GM10248 (cell line): ENCODE results near the gene NRG2.

Experiments
- CTCF ChIA-PET: fragments of 300-600 bp; sonication (Branson Sonifier 250); formaldehyde crosslinking; extraction: SDS; loops from one replicate; lab custom pipeline; 2021; ENCODE audit warnings: antibody characterized with exemption; lab: Yijun Ruan, JAX
- POLR2A ChIA-PET: fragments of 350-650 bp; sonication (Branson Sonifier 250); formaldehyde crosslinking; extraction: SDS; loops from one replicate; lab custom pipeline; 2020; ENCODE audit warnings: antibody characterized with exemption; lab: Yijun Ruan, JAX
- DNase-seq: peaks from one replicate; pipeline ENCODE4 v3.0.0; 2012; ENCODE audit errors: extremely low spot score
- TF ChIP-seq, protein P1 (sequence below): IDR thresholded peaks from 2 replicates; pipeline ENCODE4 v1.5.1; 2012; ENCODE audit warnings: mild to moderate bottlenecking, low read depth; ENCODE audit errors: extremely low read depth, missing control alignments, control extremely low read depth

The NRG2 gene

DNA sequence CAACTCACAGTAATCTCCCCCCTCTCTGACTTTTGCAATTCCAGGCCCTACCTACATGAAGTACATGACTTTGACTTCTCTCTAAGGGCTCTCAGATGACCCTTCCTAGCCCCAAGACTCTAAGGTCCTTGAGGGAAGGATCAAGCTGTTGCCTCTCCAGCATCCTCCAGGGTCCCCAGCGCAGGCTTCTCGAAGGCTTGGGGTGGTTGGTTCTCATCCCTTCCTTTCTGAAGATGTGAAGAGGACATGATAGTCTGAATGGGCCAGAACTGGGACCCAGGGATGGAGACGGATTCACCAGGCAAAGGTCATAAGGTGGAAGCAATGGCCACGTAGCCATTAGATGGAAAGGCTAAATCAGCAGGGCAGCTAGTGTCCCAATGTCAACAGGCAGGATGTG, 86.8 kb downstream of the NRG2 start:
- ChIA-PET CTCF (interaction anchor here (0.9 to 15.4 kb wide), 9 partner anchors 8 to 399 kb away, joined by 3 to 259 read pairs (median 3); no protein-coding TSS in a partner anchor), POLR2A (interaction anchor here (0.5 kb wide), 1 partner anchor 1950 kb away, joined by 4 read pairs; no protein-coding TSS in a partner anchor)
- no peak for DNase-seq
- TF ChIP-seq, protein P1, sequence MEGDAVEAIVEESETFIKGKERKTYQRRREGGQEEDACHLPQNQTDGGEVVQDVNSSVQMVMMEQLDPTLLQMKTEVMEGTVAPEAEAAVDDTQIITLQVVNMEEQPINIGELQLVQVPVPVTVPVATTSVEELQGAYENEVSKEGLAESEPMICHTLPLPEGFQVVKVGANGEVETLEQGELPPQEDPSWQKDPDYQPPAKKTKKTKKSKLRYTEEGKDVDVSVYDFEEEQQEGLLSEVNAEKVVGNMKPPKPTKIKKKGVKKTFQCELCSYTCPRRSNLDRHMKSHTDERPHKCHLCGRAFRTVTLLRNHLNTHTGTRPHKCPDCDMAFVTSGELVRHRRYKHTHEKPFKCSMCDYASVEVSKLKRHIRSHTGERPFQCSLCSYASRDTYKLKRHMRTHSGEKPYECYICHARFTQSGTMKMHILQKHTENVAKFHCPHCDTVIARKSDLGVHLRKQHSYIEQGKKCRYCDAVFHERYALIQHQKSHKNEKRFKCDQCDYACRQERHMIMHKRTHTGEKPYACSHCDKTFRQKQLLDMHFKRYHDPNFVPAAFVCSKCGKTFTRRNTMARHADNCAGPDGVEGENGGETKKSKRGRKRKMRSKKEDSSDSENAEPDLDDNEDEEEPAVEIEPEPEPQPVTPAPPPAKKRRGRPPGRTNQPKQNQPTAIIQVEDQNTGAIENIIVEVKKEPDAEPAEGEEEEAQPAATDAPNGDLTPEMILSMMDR, result no peak

DNA sequence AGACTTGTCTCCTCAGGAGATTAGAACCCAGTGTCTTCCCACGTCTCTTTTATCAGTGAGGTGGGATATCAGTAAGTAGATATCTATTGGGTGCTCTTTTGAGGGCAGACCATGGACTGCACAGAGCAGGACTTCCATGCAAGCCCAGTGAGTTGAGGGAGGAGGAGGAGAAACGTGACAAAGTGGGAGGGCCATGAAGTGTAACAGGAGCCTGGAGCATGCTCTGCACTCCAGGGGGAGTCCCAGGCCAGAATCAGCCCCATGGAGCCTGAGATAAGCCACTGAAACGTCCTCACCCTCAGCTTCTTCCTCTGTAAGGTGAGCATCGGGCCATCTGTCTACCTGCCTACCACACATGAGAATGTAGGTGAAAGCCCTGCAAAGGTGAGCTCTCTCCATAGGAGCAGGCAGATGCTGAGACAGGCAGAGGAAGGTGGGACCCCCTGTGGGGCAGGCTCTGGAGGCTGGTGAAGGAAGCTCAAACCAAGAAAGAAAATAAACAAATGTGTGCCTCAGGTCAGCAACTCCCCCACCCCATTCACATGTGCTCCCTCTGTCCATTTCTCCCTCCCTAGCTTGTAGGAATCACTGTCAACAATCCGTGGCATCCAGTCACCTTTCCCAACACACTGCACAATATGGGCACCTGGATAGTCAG, 87.4 kb downstream of the NRG2 start:
- DNase-seq, result peak; percentile 28
- ChIA-PET POLR2A (interaction anchor here (0.5 to 0.6 kb wide), 2 partner anchors 62 to 1950 kb away, joined by 3 to 4 read pairs; no protein-coding TSS in a partner anchor), CTCF (interaction anchor here (0.9 to 15.4 kb wide), 9 partner anchors 13 to 400 kb away, joined by 3 to 259 read pairs (median 3); no protein-coding TSS in a partner anchor)
- TF ChIP-seq, protein P1, result no peak

DNA sequence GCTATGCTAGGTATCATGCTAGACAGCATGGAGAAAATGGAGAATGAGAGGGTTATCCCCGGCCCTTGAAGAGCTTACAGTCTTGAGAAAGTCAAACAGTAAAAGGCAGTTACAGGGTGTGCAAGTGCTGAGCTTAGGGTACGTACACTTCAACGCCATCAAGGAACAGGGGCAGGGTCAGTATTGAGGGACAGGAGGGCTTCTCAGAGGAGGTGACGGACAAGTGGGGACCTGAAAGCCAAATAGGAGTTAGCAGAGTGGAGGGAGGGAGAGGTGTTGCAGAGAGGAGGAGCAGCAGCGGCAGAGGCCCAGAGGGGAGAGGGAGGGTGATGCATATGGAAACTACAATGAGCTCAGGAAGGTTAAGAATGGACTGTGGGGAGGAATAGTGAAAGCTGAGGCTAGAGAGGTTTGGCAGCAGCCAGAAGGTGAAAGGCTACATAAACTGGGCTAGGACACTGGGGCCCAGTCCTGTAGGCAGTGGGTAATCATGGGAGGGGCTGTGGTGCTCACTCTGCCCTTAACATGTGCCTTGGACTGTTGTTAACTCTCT, 88.0 kb downstream of the NRG2 start:
- TF ChIP-seq, protein P1, result no peak
- peak; percentile 61 for DNase-seq
- ChIA-PET CTCF (interaction anchor here (0.9 to 15.4 kb wide), 8 partner anchors 13 to 401 kb away, joined by 3 to 259 read pairs (median 3); no protein-coding TSS in a partner anchor), POLR2A (interaction anchor here (0.6 kb wide), 1 partner anchor 63 kb away, joined by 3 read pairs; no protein-coding TSS in a partner anchor)

DNA sequence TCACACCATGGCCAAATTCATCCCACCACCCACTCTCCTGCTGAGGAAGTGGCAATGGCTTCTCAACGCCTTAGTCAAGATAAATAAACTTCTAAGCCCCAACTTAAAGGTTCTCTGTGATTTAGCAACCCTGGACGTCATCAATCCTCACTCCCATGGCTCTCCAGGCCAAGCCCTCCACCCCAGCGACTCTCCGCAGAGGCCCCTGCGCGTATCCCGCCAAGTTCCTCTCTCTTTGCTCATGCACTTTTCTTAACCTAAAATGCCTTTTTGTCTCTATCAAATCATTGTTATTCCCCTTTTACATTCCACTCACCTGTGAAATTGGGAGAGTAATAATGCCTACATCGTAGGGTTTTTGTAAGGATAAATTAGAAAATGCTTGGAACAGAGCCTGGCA, 88.6 kb downstream of the NRG2 start:
- CTCF ChIA-PET, result interaction anchor here (1.2 to 15.4 kb wide), 3 partner anchors 14 to 168 kb away, joined by 3 to 259 read pairs (median 35); no protein-coding TSS in a partner anchor
- TF ChIP-seq, protein P1, result no peak
- POLR2A ChIA-PET, result no interaction called here
- DNase-seq, result peak; percentile 5

DNA sequence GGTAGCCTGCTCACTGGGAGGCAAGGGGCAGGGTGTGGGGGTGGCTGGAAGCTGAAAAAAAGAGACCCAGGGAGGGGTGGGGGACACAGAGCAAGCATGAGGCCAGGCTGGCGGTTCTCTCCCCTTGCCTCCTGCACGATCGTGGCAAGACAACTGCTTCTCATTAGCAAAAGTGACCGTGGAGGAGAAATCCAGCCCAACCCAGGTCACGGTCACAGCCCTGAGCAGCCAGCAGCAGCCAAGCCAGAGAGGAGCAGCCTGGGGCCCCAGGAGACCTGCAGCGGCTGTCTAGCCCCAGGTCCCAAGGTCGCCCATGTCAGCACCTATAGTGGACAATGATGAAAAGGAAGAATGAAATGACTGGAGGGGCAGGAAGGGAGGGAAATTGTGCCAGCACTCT, 89.1 kb downstream of the NRG2 start:
- TF ChIP-seq, protein P1, result no peak
- ChIA-PET CTCF (interaction anchor here (5.2 to 15.4 kb wide), 2 partner anchors 14 to 167 kb away, joined by 35 to 259 read pairs; no protein-coding TSS in a partner anchor), POLR2A (no interaction called here)
- peak; percentile 8 for DNase-seq

DNA sequence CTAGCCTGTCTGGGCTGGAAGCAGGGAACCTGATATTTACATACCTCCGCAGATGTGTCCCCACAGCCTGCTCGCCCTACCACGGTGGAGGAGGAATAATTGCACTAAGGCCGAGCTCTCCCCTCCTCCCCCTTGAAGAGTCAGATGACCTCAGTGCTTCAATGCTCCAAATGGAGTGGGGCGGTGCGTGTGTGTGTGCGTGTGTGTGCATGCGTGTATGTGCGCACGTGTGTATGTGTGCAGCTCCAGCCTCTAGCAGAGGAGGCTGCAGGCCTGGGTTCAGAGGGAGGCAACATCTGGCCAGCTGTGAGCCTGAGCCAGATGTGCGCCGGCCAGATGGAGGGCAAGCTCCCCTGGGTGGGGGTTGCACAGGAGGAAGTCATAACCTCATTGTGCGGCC, 90.5 kb downstream of the NRG2 start:
- CTCF ChIA-PET, result interaction anchor here (1.0 to 15.4 kb wide), 4 partner anchors 11 to 165 kb away, joined by 3 to 259 read pairs (median 4); no protein-coding TSS in a partner anchor
- POLR2A ChIA-PET, result no interaction called here
- peak; percentile 3 for DNase-seq
- TF ChIP-seq, protein P1, result no peak
